ENCODE measurements around the gene ADORA1.

The ADORA1 gene

DNA sequence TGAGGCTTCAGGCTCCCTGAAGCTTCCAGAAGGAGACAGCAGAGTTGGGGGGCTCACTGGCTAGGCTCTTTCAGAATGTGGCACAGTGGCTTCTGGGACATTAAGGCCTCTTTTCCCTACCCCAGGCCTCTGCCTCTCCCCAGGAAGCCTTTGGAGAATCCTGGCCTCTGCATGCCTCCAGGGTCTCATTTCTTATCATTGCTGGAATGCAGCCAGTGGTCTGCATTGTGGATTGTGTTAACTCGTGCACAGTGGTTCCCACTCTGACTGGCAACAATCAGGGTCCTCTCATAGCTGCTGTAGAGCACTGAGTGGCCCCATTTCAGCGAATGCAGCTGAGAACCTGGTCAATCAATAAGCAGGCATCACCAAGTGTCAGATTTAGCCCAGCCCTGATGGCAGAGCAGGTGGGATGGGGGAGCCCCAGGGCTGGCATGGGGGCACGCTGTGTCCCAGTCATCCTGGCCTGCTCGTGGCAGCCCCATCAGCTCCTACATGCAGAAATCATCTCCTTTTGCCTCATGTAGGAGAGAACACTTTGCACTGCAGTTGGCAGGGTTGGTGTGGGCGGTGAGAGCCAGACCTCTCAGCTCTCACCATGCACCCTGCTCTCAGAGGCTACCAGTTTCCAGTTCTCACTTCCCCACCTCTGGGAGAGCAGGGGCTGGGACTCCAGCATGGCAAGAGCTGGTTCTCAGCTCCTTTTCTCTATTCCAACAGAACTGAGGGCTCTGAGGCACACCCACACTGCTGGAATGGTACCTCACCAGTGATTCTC, 13.4 kb downstream of the ADORA1 start:
- no peak for DNase-seq (ENCODE audit: low read depth, low spot score)

DNA sequence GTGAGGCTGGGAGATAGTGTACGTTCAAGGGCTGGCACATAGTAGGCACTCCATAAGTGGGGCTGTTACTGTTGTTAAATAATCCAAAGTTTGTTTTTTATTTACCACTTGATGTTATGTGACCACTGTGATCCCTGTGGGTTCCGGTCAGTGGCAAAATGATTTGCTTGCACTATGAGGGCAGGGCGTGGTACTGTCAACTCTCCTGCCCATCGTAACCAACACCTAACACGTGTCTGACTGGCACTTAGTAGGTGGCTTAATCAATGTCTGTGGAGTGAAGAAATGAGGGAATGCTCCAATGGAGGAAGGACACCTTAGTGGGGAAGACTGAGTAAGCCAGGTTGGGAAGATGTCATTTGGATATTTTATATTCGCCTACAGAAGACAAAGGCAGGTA, 14.6 kb downstream of the ADORA1 start:
- no peak for DNase-seq (ENCODE audit: low read depth, low spot score)

GRCh38 chr1:203142684-203143408, 15.3 kb downstream of the ADORA1 start:
- DNase-seq (ENCODE audit: low read depth, low spot score): no peak

GRCh38 chr1:203143641-203144040, 16.1 kb downstream of the ADORA1 start:
- DNase-seq (ENCODE audit: low read depth, low spot score): no peak

DNA sequence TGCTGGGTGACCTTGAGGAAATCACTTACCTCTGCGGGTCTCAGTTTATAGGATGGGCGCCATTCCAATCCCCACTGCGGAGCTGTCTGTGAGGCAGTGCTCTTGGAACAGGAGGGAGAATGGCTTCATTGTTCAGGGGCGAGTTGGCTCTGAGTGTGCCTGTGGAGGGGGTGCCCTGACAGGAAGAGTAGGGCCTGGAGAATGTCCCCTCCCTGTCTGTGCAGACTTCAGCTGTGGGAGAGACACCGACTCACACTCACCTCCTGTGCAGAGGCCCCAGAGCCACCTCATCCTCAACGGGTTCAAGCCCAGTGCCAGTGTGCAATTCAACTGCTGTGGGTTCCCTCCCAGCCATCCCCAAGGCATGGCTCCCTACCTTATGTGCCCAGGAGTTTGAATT, 17.1 kb downstream of the ADORA1 start:
- DNase-seq (ENCODE audit: low read depth, low spot score): peak; percentile 39

DNA sequence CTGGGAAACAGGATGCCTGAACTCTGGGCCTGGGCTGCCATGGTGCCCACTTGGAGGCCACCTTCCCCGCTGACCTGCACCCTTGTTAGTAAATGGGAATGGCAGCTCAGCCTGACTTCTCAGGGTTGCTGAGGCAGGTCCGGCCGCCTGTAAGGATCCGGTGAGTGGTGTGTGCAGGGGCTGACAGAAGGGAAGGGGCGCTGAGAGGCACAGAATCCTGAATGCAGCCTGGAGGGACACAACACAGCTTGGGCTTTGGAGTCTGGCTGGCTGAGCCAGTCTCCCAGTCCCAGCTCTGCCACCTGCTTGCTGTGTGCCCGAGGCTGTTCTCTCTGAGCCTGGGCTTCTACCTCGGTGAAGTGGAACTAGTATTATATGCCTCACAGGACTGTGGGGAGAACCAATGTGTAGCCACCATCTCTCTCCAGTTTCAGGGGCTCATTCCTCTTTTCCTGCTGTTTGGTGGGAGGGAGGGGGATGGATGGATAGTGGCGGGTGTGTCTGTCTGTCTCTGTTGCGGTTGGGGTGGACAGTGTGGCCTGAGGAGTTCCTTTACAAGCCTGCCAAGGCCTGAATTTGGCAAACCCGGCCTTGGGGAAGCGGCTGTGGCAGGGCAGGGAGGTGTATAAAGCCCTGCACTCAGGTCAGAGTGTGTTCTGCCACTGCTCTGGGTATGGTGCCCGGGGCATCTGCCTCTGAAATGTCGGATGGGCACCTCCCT, 18.0 kb downstream of the ADORA1 start:
- DNase-seq (ENCODE audit: low read depth, low spot score): no peak

DNA sequence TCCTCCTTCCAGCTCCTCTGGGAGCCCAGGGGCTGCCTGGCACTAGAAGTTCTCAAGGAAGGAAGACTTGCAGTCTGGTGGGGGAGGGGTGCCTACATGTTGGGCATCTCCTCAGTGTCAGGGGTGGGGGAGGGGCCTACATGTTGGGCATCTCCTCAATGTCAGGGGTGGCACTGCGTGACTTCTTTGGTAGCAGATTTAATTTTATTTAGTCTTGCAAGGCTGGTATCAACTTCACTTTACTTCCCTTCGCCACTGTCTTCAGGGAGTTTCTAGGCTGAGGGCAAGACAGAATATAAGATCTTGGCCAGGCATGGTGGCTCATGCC, 18.5 kb downstream of the ADORA1 start:
- no peak for DNase-seq (ENCODE audit: low read depth, low spot score)

DNA sequence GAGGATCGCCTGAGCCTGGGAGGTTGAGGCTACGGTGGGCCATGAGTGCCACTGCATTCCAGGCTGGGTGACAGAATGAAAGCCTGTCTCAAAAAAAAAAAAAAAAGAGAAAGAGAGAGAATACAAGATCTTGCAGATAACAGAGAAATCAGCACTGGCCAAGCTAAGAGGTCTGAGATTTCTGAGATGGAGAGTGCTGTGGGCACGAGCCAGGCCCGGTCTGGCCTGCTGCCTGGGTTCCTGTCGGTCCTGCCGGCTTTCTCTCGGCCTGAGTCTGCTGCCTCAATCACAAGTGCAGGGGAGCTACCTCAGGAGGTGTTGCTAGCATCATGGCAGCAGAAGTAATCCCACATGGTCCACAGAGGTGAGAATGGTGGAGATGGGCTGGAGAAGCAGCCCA, 19.0 kb downstream of the ADORA1 start:
- no peak for DNase-seq (ENCODE audit: low read depth, low spot score)

DNA sequence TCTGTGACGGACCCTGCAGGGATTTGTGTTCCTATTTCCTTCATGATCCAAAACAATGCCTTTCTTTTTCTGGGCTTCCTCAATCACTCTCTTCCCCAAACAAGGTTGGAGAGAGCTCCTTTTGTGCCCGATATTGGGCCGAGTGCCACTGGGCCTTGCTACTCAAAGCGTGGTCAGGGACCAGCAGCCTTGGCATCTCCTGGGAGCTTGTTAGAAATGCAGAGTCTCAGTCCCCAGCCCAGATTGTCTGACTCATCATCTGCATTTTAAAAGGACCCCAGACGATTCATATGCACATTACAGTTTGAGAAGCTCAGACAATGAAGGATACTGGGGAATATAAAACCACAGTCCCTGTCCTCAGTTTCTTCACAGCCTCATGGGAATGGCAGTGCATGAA, 19.9 kb downstream of the ADORA1 start:
- no peak for DNase-seq (ENCODE audit: low read depth, low spot score)

DNA sequence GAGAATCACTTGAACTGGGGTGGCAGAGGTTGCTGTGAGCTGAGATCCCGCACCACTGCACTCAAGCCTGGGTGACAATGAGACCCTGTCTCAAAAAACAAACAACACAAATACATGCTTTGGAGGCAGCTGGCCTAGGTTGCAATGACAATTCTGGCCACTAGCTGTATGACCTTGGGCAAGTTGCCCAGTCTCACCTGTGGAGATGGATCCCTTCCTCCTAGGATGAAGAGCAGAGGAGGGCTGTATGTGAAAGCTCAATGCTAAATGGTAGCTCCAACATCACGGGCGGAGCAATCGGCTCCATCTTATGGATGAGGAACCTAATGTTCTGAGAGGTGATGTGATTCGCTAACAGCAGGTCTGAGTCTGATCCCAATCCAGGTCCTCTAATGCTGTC, 20.6 kb downstream of the ADORA1 start:
- DNase-seq (ENCODE audit: low read depth, low spot score): no peak

DNA sequence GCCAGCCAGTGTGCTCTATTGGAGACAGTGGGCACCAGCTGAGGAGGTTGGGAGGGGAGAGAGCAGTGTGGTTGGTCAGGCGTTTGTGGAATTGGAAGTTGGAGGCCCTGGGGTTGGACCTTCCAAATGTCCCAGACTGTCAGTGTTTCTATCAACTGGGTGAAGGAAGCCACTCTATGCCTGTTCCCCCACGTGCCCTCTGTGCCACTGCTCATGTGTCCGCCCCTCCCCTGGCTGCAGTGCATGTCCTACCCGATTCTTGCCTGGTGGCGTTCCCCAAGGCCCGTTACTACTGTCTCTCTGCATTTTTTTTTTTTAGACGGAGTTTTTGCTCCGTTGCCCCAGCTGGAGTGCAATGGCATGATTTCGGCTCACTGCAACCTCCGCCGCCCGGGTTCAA, 21.1 kb downstream of the ADORA1 start:
- DNase-seq (ENCODE audit: low read depth, low spot score): no peak

DNA sequence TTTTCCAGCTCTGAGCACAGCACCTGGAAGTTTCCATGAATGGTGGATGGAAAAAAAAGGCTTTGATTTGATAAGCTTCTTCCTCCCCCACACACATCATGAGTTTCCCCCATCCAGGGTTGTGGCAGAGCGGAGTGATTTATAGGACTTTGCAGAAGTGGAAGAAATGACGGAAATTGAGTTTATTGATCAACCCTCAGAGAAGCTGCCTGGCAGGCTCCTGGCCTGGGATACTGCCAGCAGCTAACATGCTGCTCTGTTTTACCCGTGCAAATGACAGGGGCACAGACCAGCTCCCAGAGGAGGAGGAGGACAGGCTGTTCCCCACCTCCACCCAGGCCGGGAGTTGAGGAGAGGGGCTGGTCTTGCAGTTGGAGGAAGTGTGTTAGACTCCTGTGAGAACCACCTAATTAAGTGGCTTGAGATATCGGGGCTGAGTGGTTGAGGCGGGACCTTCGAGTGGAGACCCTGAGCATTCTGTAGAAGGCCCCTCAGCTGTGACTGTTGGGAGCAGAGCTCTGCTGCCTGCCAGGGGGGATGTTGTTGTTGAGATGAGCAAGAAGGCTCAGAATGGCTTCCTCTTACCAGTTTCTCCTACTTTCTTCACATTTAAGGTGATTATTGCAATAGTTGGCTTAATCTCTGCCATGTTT, 21.8 kb downstream of the ADORA1 start:
- DNase-seq (ENCODE audit: low read depth, low spot score): no peak

DNA sequence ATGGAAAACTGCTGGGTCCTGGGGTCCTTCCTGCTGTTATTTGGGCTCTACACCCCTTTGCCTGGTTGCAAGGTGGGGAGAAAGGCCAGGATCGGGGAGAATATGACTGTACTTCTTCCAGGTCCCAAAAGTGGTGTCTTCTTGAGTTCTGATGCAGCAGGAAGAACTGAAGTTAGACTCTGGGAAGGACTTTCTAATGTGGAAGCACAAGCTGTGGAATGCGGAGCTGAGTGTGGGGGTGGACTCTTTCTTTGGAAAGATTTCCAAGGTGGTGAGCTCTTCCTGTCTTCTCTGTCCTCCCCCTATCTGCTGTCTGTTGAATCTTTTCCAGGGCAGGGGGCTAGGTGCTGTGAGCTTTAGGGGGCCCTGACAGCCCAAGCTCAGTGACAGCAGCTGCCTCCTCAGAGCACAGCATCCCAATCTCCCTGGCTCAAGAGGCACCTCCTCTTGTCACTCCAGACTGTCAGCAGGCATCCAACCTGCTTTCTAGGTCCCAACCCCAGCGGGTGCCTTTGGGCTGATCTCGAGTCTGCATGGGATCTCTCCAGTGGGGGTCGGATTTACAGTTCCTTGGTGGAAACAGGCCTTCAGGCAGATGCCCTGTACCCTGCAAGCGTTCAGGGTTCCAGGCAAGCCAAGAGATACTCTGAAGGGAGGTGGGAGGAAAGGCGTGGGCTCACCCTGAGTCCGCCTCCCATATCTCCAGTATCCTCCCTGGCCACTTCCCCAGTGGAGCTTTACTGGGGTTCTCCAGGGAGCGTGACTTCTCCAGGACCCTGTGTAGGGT, 23.2 kb downstream of the ADORA1 start:
- DNase-seq (ENCODE audit: low read depth, low spot score): no peak

- no peak for DNase-seq (ENCODE audit: low read depth, low spot score)
These were observed 24.0 kb downstream of the ADORA1 start for GRCh38 chr1:203151362-203152157.

DNA sequence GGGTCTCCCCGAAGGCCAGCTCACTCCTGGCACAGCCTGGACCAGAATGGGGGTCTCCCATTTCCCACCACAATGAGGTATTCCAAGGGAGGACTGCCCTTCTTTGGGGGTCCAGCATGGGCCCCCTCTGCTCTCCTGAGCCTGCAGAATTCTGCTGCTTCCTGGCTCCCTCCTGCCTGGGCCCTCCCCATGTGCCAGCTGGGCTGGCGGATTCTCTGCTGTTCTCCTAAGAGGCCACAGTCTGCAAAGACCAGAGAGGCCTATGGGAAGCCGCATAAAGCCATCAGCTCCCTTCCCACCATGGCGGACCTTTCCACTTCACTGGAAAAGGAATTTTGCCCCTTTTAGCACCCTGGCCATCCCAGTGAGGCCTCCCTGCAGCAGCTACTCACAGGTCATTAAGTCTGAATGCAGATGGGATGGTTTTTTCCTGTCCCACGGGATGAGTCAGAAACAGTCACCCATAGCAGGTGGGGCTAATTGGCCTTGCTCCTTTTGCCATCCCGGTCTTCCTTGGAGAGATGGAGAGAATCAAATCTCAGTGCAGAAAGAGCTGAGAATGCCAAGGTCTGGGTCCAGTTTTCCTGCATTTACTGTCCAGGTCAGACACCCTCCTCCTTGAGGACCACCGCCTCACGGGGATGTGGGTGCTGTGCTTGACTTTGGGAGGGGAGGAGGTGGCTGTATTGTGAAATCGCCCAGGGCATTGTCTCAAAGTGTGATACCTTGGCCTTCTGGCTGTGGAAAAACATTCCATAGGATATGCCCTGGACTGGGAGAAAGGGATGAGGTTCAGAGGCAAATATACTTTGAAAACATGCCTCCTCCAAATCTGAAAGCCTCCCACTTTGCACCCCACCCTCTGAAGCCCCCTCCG, 24.9 kb downstream of the ADORA1 start:
- DNase-seq (ENCODE audit: low read depth, low spot score): peak; percentile 83

- DNase-seq (ENCODE audit: low read depth, low spot score): peak; percentile 75
These were observed 25.8 kb downstream of the ADORA1 start for GRCh38 chr1:203153051-203153988.

DNA sequence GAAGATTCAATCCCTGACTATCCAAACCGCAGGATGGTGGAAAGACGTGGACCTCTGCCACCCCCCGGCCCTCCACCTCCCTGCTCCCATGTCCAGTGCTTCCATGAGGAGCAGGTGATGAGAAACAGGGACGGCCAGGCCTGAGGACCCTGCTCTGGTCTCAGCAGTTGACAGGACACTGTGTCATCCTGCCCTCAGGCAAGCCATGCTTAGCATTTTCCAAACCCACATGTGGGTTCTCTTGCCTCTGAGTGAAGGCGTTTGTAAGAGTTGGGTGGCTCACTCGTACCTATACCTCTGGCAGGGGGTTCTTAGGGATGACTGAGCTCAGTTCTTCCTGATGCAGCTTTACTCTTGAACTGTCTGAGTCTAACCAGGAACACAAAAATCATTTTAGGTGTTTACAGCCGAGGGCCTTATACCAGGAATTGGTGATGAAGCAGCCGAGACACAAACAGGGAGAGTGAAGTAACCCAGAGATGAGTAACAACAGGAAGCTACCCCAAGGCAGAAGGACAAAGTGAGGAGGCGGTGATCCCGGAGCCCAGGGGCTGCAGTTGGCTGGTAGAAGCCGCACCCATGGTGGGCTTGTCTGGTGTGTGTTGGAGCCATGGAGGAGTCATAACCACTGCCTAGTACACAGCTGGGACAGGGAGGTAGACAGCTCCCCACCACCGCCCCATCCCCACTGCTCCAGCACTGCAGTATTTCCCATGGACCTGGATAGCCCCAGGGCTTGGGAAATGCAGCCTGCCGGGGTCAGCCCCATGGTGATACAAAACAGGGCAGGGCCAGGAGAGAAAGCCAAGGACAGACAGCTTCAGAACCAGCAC, 26.7 kb downstream of the ADORA1 start:
- DNase-seq (ENCODE audit: low read depth, low spot score): no peak

- DNase-seq (ENCODE audit: low read depth, low spot score): no peak
These were observed 28.8 kb downstream of the ADORA1 start for GRCh38 chr1:203156280-203156679.
